Measurements from ENCODE around the gene EFEMP1. TPM values are rescaled to one million over a fixed set of nuclear protein-coding genes. Genes with fewer than 3 reads are reported as not detected.

EFEMP1 gene
- total RNA-seq = 624 and 1,445 TPM in 2 replicates

GRCh38 chr2:55923091-55923981 lies at the start of gene EFEMP1:
TSS of gene EFEMP1 (minus strand) at chr2:55923782. CDS start at chr2:55922440, 1,342 bp downstream.

Other genes with a start within 250 kb of the EFEMP1 start
- 13.4 and 19.7 TPM in 2 replicates for gene PNPT1, start 229.9 kb downstream of the EFEMP1 start, total RNA-seq